HL-60 (cell line): ENCODE data around the gene POLR2A.

ENCODE experiments used
- DNase-seq, 2 experiments: peaks; one replicate each; pipeline ENCODE4 v3.0.0-alpha.2; 2010 to 2020; ENCODE audit warnings: low read depth in 1 of 2, low spot score in 1 of 2
- H3K27ac ChIP-seq: fragments of 250-450 bp; sonication (Bioruptor Pico); replicated peaks from 2 replicates; pipeline ENCODE4 v1.5.1; 2020; ENCODE audit warnings: mild to moderate bottlenecking, moderate library complexity
- H3K27me3 ChIP-seq: fragments of 250-450 bp; sonication (Bioruptor Pico); 2 replicates; pipeline ENCODE4 v1.5.1; 2021; ENCODE audit warnings: mild to moderate bottlenecking, moderate library complexity; ENCODE audit not compliant: insufficient read depth, poor library complexity, severe bottlenecking
- H3K4me3 ChIP-seq: replicated peaks from 2 replicates; pipeline ENCODE4 v1.5.1; 2011; ENCODE audit warnings: mild to moderate bottlenecking, control low read depth, low read length; ENCODE audit not compliant: insufficient read depth
- CTCF ChIP-seq: IDR thresholded peaks from one replicate; pipeline ENCODE4 v1.5.1; 2011; ENCODE audit warnings: low read length, control low read depth, inconsistent platforms; ENCODE audit not compliant: insufficient read depth
- GABPA ChIP-seq: IDR thresholded peaks from 2 replicates; pipeline ENCODE4 v1.6.1; 2012; ENCODE audit warnings: low read depth
- POLR2AphosphoS5 ChIP-seq: IDR thresholded peaks from 2 replicates; pipeline ENCODE4 v1.6.1; 2012; ENCODE audit warnings: low read depth
- REST ChIP-seq: IDR thresholded peaks from 2 replicates; pipeline ENCODE4 v1.6.1; 2012; ENCODE audit warnings: low read depth; ENCODE audit not compliant: insufficient replicate concordance
- SPI1 ChIP-seq: IDR thresholded peaks from 2 replicates; pipeline ENCODE4 v1.6.1; 2012; ENCODE audit warnings: low read depth, mild to moderate bottlenecking, borderline replicate concordance

Gene POLR2A

GRCh38 chr17:7538891-7539545 lies 54.9 kb downstream of the POLR2A start:
- H3K4me3 ChIP-seq: no peak overlapping the region
- no peak for DNase-seq
- no peaks in the 10 kb centered on the region for H3K27me3 ChIP-seq
- no peak overlapping the region for H3K27ac ChIP-seq
- TF ChIP-seq GABPA: no peak
- no peak for TF ChIP-seq CTCF
- TF ChIP-seq SPI1: no peak
- no peak for TF ChIP-seq REST
- TF ChIP-seq POLR2AphosphoS5: no peak

GRCh38 chr17:7541074-7541621 lies 57.0 kb downstream of the POLR2A start:
- Histone ChIP-seq H3K27me3 (no peaks in the 10 kb centered on the region), H3K27ac (no peak overlapping the region), H3K4me3 (no peak overlapping the region)
- TF ChIP-seq CTCF (no peak), POLR2AphosphoS5 (no peak), SPI1 (no peak), REST (no peak), GABPA (no peak)
- DNase-seq: no peak

GRCh38 chr17:7544911-7545310 lies 60.7 kb downstream of the POLR2A start:
- no peaks in the 10 kb centered on the region for H3K27me3 ChIP-seq
- DNase-seq: no peak
- TF ChIP-seq GABPA: no peak
- no peak for TF ChIP-seq CTCF
- TF ChIP-seq REST: no peak
- TF ChIP-seq SPI1: no peak
- no peak for TF ChIP-seq POLR2AphosphoS5

More at GRCh38 chr17:7544911-7545310, 60.7 kb downstream of the POLR2A start:
- Histone ChIP-seq H3K27ac (no peak overlapping the region), H3K4me3 (no peak overlapping the region)
